GM12873 (cell line): ENCODE measurements around the gene SNRNP48.

Experiments used
- TF ChIP-seq, protein P1 (sequence below): IDR thresholded peaks from 2 replicates; pipeline ENCODE4 v1.5.1; 2012; ENCODE audit warnings: low read depth, mild to moderate bottlenecking, moderate library complexity, low read length, control low read depth; ENCODE audit not compliant: insufficient read depth; ENCODE audit errors: missing control alignments

The SNRNP48 gene

DNA sequence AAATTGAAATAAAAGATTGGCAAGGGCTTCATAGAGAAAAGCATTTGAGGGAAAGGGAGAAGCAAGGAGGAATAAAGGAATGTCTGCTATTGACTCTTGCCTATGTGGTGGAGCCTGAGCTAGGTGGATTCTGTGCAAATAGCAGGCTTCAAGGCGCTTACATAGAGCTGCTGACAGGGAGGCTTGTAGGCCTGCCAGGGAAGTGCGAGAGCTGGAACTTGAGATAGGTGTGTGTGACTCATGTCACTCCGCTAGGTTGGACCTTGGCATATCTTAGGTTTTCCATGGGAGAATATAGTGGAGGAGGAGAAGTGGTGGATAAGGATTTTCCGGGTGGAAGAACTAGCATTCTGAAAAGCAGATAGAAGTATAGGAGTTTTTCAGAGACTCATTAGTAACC, 14.0 kb downstream of the SNRNP48 start:
- TF ChIP-seq, protein P1, sequence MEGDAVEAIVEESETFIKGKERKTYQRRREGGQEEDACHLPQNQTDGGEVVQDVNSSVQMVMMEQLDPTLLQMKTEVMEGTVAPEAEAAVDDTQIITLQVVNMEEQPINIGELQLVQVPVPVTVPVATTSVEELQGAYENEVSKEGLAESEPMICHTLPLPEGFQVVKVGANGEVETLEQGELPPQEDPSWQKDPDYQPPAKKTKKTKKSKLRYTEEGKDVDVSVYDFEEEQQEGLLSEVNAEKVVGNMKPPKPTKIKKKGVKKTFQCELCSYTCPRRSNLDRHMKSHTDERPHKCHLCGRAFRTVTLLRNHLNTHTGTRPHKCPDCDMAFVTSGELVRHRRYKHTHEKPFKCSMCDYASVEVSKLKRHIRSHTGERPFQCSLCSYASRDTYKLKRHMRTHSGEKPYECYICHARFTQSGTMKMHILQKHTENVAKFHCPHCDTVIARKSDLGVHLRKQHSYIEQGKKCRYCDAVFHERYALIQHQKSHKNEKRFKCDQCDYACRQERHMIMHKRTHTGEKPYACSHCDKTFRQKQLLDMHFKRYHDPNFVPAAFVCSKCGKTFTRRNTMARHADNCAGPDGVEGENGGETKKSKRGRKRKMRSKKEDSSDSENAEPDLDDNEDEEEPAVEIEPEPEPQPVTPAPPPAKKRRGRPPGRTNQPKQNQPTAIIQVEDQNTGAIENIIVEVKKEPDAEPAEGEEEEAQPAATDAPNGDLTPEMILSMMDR = no peak

DNA sequence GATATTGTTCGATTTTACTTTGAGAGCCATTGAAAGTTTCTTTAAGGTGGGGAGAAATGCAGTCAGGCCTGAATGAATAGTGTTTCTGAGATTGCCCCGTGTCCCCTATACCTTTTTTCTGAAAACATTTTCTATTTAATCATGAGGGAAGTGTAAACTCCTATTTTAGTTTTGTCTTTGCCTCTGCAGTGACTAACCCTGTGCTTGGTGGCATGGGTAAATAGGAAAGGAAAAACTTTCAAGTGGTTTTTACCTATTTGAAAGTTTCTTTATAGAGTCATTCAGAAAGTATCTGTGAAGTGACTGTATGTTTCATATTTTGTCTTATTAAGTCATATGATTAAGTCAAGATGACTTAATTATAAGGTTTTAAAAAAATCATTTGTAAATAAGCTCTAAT, 14.5 kb downstream of the SNRNP48 start:
- TF ChIP-seq, protein P1 = no peak

DNA sequence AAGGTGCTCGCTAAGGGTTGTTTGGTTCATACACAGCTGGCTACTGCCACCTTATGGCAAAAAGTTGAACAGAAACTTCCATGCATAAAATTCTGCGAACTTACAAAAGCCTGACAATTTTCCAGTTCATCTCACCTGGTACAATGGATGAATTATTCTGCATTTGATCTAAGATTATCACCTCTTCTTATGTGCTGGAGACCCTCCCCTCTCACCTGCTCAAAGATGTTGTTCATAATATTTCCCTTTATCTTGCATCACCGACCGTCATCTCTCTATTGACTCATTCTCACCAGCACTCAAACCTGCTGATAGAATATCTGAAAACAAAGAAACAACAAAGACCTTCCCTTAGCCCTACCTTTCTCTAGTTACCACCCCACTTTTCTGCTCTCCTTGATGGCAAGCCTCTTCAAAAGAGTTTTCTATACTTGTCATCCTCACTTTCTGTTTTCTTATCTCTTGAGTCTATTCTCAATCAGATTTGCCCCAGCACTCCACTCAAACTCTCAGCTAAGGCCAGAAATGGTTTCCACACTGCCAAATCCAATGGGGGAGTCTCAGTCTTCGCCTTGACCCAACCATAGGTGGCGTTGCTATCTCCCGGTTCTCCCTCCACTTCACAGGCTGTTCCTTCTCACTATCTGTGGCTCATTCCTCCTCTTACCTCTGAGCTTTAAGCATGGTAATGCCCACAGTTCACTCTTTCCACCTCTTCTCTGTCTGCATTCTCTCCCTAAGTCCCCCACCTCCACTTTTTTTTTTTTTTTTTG, 25.8 kb downstream of the SNRNP48 start:
- TF ChIP-seq, protein P1 = peak; percentile 72

DNA sequence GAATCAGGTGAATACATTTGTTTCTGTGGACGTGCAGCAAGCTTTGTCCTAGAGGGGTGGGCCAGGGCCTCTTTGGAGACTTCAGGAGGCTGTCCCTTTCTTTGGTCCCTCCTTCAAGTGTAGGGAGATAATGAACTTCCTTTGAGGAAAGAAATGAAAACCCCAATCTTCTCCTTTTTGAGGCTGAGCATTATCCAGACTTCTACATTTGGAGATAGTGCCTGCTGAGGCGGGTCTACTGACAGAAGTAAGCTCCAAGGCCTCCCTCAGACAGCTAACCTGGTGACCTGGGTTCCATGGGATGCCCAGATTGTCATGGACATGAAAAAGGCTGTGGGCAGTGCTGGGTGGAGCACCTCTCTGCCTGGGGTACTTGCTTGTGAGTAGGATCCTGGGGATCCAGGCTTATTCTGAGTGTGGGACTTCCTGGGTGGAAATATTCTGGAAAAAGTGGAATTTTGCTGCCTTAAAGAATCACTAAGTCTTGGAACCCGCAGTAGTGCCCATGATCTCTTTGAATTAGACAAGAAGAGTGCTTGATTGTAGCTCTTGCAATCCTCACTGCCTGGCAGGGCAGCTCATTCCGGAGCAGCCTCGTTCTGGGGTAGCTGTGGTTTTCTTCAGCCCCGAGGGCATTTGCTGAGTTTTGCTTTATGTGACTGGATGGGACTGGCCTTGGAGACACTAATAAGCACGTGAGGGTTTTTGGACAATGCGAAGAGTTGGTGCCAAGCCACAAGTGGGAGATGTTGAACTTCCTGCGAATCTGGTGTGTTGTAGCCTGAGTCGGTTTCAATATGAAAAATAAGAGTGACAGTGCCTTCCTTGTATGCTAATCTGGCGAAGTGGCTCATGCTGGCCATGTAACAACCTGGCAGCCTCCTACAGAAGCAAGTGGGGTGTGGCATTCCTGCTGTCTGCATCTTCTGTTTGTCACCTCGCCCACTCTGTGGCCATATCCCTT, 28.1 kb downstream of the SNRNP48 start:
- TF ChIP-seq, protein P1 = peak; percentile 30

DNA sequence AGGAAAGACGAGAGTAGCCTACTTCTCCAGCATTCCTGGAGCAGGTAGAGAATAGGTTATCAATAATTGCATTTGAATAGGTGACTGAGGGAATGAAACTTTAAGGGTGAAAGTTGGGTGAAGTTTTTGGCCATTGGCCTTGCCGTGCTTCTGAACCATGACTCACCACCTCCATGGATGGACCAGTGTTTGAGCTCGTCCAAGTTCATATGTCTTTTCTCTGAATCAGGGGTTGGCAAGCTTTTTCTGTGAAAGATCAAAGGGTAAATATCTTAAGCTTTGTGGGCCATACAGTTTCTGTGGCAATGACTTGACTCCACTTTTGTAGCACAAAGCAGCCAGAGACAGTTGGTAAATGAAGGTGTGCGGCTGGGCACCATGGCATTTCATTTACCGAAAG, 31.8 kb downstream of the SNRNP48 start:
- TF ChIP-seq, protein P1 = no peak

DNA sequence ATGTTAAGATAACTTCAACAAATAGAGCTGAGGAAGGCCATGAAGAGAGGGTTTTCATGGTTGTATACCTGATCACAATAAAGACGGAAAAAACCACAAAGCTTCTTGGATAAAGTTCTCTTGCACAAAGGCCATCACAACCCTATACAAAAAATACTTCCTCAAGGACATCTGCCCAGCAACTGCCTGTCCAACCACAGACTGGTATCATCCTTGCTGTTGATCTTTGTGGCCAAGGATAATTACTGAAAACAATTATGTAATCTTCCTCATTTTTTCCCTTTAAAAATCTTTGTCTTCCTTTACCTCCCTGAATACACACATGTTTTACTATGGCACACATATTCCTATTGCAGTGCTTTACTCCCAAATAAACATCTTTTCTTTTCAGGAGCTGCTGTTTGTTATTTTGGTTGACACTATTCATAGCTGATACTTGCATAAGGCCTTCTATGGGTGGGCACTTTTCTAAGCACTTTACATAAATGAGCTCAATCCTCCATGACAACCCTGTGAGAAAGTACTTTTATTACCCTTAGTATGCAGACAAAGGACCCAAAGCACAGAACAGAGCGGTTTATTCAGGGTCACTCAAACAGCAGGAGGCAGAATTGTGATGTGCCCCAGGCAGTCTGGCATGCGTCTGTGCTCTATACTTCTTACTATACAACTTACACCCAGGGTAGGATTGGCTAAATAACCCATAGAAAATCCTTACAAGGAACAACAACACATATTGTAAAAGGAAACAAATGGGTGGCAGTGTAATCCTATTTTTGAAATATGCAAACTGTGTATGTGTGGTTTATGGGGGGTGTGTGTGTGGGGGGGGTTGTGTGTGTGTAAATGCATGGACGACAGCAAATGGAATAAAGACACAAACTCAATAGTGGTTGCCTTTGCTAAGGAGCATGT, 35.1 kb downstream of the SNRNP48 start:
- TF ChIP-seq, protein P1 = no peak
